H9 (cell line): ENCODE measurements around the gene MEN1. TPM values are rescaled to one million over a fixed set of nuclear protein-coding genes. Genes with fewer than 3 reads are reported as not detected.
A peak's percentile ranks its signal among the peaks of the same experiment; 100 is the strongest.

Experiments
- DNase-seq: peaks from one replicate; pipeline ENCODE4 v3.0.0-alpha.2; 2017
- H2AFZ ChIP-seq: one replicate; pipeline ENCODE4 v1.6.1; 2013; ENCODE audit warnings: mild to moderate bottlenecking, low read length, control low read depth, moderate library complexity
- H2AK5ac ChIP-seq: 2 replicates; pipeline ENCODE4 v1.6.1; 2013; ENCODE audit warnings: low read length, control low read depth, mixed read lengths; ENCODE audit not compliant: insufficient read length
- H2BK120ac ChIP-seq: one replicate; pipeline ENCODE4 v1.6.1; 2013; ENCODE audit warnings: low read depth, mild to moderate bottlenecking, low read length, control low read depth, inconsistent platforms; ENCODE audit not compliant: poor library complexity, severe bottlenecking
- H2BK12ac ChIP-seq: 2 replicates; pipeline ENCODE4 v1.6.1; 2013; ENCODE audit warnings: low read length, control low read depth, mixed read lengths, low read depth; ENCODE audit not compliant: insufficient read length
- H2BK15ac ChIP-seq: 2 replicates; pipeline ENCODE4 v1.6.1; 2013; ENCODE audit warnings: low read depth, low read length, control low read depth
- H2BK20ac ChIP-seq: one replicate; pipeline ENCODE4 v1.6.1; 2013; ENCODE audit warnings: low read depth, mild to moderate bottlenecking, low read length, control low read depth, inconsistent platforms; ENCODE audit not compliant: poor library complexity, severe bottlenecking
- H2BK5ac ChIP-seq: 2 replicates; pipeline ENCODE4 v1.6.1; 2013; ENCODE audit warnings: low read length, control low read depth, mixed read lengths; ENCODE audit not compliant: insufficient read length
- H3K14ac ChIP-seq: 2 replicates; pipeline ENCODE4 v1.6.1; 2013; ENCODE audit warnings: low read length, control low read depth; ENCODE audit not compliant: insufficient read depth
- H3K18ac ChIP-seq: 2 replicates; pipeline ENCODE4 v1.6.1; 2013; ENCODE audit warnings: low read depth, mild to moderate bottlenecking, mixed read lengths, low read length, control low read depth; ENCODE audit not compliant: insufficient read length
- H3K23ac ChIP-seq: 2 replicates; pipeline ENCODE4 v1.6.1; 2013; ENCODE audit warnings: low read length, control low read depth, mixed read lengths, low read depth; ENCODE audit not compliant: insufficient read length
- H3K23me2 ChIP-seq: 2 replicates; pipeline ENCODE4 v1.6.1; 2013; ENCODE audit warnings: low read depth, mild to moderate bottlenecking, mixed read lengths, low read length, control low read depth; ENCODE audit not compliant: insufficient read length, poor library complexity, severe bottlenecking
- H3K27ac ChIP-seq: 2 replicates; pipeline ENCODE4 v1.5.1; 2013; ENCODE audit warnings: low read length, control low read depth, mixed read lengths, low read depth; ENCODE audit not compliant: insufficient read length
- H3K27me3 ChIP-seq: 2 replicates; pipeline ENCODE4 v1.6.1; 2013; ENCODE audit warnings: low read length, control low read depth, inconsistent platforms; ENCODE audit not compliant: insufficient read depth
- H3K4ac ChIP-seq: 2 replicates; pipeline ENCODE4 v1.6.1; 2013; ENCODE audit warnings: low read depth, mild to moderate bottlenecking, control low read depth, inconsistent platforms, low read length, moderate library complexity
- H3K4me1 ChIP-seq: 2 replicates; pipeline ENCODE4 v1.6.1; 2013; ENCODE audit warnings: low read length, control low read depth, inconsistent platforms; ENCODE audit not compliant: insufficient read depth
- H3K4me2 ChIP-seq: 2 replicates; pipeline ENCODE4 v1.6.1; 2013; ENCODE audit warnings: low read length, control low read depth, mixed read lengths; ENCODE audit not compliant: insufficient read length, insufficient read depth
- H3K56ac ChIP-seq: 2 replicates; pipeline ENCODE4 v1.6.1; 2013; ENCODE audit warnings: low read depth, mild to moderate bottlenecking, mixed read lengths, low read length, control low read depth; ENCODE audit not compliant: insufficient read length
- H3K79me1 ChIP-seq: 2 replicates; pipeline ENCODE4 v1.6.1; 2013; ENCODE audit warnings: low read depth, mild to moderate bottlenecking, moderate library complexity, low read length, control low read depth, inconsistent platforms; ENCODE audit not compliant: insufficient read depth, poor library complexity, severe bottlenecking
- H3K79me2 ChIP-seq: 2 replicates; pipeline ENCODE4 v1.6.1; 2013; ENCODE audit warnings: low read length, control low read depth, inconsistent platforms; ENCODE audit not compliant: insufficient read depth
- H3K9ac ChIP-seq: 2 replicates; pipeline ENCODE4 v1.6.1; 2013; ENCODE audit warnings: low read length, control low read depth, mixed read lengths; ENCODE audit not compliant: insufficient read length; ENCODE audit errors: extremely low read depth
- H3K9me3 ChIP-seq: one replicate; pipeline ENCODE4 v1.6.1; 2013; ENCODE audit warnings: low read depth, low read length, inconsistent platforms; ENCODE audit not compliant: control insufficient read depth
- H3T11ph ChIP-seq: one replicate; pipeline ENCODE4 v1.6.1; 2013; ENCODE audit warnings: mild to moderate bottlenecking, low read length, control low read depth, inconsistent platforms
- H4K20me1 ChIP-seq: one replicate; pipeline ENCODE4 v1.6.1; 2013; ENCODE audit not compliant: control insufficient read depth, insufficient read length, insufficient read depth
- H4K5ac ChIP-seq: 2 replicates; pipeline ENCODE4 v1.6.1; 2013; ENCODE audit warnings: low read depth, mild to moderate bottlenecking, mixed read lengths, low read length, control low read depth; ENCODE audit not compliant: insufficient read length
- H4K8ac ChIP-seq: replicated peaks from 2 replicates; pipeline ENCODE4 v1.6.1; 2013; ENCODE audit warnings: low read length, control low read depth, mixed read lengths, low read depth; ENCODE audit not compliant: insufficient read length
- H4K91ac ChIP-seq: 2 replicates; pipeline ENCODE4 v1.6.1; 2013; ENCODE audit warnings: low read depth, mild to moderate bottlenecking, moderate library complexity, mixed read lengths, low read length, control low read depth; ENCODE audit not compliant: insufficient read length
- H3K27ac Mint-ChIP-seq, 3 experiments: 2 replicates in 2 of 3; 3 replicates in 1 of 3; pipeline ENCODE4 v1.8.0; 2020 to 2021; ENCODE audit warnings: mixed read lengths in 3 of 3, mild to moderate bottlenecking in 1 of 3, moderate library complexity in 1 of 3
- H3K27me3 Mint-ChIP-seq: 2 replicates; pipeline ENCODE4 v1.8.0; 2021; ENCODE audit warnings: low read depth, mild to moderate bottlenecking, moderate library complexity, mixed read lengths
- H3K36me3 Mint-ChIP-seq, 3 experiments: 2 replicates in 2 of 3; 3 replicates in 1 of 3; pipeline ENCODE4 v1.8.0; 2020 to 2021; ENCODE audit warnings: low read depth in 3 of 3, mixed read lengths in 3 of 3; ENCODE audit not compliant: insufficient read depth in 1 of 3
- H3K4me1 Mint-ChIP-seq, 2 experiments: 2 replicates each; pipeline ENCODE4 v1.8.0; 2020; ENCODE audit warnings: mixed read lengths in 2 of 2
- H3K4me3 Mint-ChIP-seq, 2 experiments: 2 replicates in 1 of 2; 3 replicates in 1 of 2; pipeline ENCODE4 v1.8.0; 2020 to 2021; ENCODE audit warnings: mild to moderate bottlenecking in 2 of 2, mixed read lengths in 2 of 2, moderate library complexity in 1 of 2
- H3K9me3 Mint-ChIP-seq, 2 experiments: 2 replicates in 1 of 2; 3 replicates in 1 of 2; pipeline ENCODE4 v1.8.0; 2020; ENCODE audit warnings: mild to moderate bottlenecking in 2 of 2, mixed read lengths in 2 of 2, moderate library complexity in 1 of 2
- CTCF ChIP-seq: fragments of 200-600 bp; sonication (generic); conservative IDR thresholded peaks from 3 replicates; pipeline ENCODE4 v1.8.0; 2021; ENCODE audit warnings: antibody characterized with exemption, mild to moderate bottlenecking
- WGBS: extraction: QIAGEN DNeasy Blood & Tissue Kit; methylation state at CpG from one replicate; pipeline ENCODE4 v1.1.7; 2013; ENCODE audit warnings: missing lambda C conversion rate, low lambda C conversion rate, mixed read lengths; ENCODE audit not compliant: insufficient read length; ENCODE audit errors: extremely low coverage; 5-methylcytosine and 5-hydroxymethylcytosine counted together
- total RNA-seq: library from RNA; stranded (reverse); gene quantifications from 2 replicates; pipeline ENCODE4 v1.2.1, GENCODE V29; 2021

MEN1 gene
- total RNA-seq, 1 experiment from 2014 or later = 49.9 TPM

- H3K23ac ChIP-seq = no peak overlapping the region
- no peak overlapping the region for H3K9ac ChIP-seq
- no peak overlapping the region for H3K4ac ChIP-seq
- no peak overlapping the region for H2BK15ac ChIP-seq
- TF ChIP-seq CTCF = no peak
- peaks cover 3% of the 10 kb centered on the region for H3K79me1 ChIP-seq
- no peak overlapping the region for H3K18ac ChIP-seq
- H4K91ac ChIP-seq = no peak overlapping the region
- H2BK12ac ChIP-seq = no peak overlapping the region
- H3K9me3 ChIP-seq = no peaks in the 10 kb centered on the region
- H3K79me2 ChIP-seq = no peaks in the 10 kb centered on the region
- no peak overlapping the region for H3K56ac ChIP-seq
- H4K8ac ChIP-seq = no peak overlapping the region
- Mint-ChIP-seq H3K4me1 (peaks cover 58 to 71% of the 10 kb centered on the region in 2 experiments), H3K27ac (peak overlapping the region; percentile 69 to 98 (median 82); a peak in 5 of 7 replicates), H3K27me3 (no peaks in the 10 kb centered on the region), H3K36me3 (peaks cover 57 to 83% (median 76%) of the 10 kb centered on the region in 3 experiments; a peak in 6 of 7 replicates), H3K4me3 (0 out of 5 replicates have a peak overlapping the region, but pooled peaks of 1 of the 2 experiments have one; percentile 53), H3K9me3 (no peaks in the 10 kb centered on the region; a peak in 1 of 5 replicates)
- H2BK120ac ChIP-seq = no peak overlapping the region
- no peak overlapping the region for H2AK5ac ChIP-seq
- no peak overlapping the region for H3K27ac ChIP-seq
- H2BK20ac ChIP-seq = no peak overlapping the region
- no peak overlapping the region for H2BK5ac ChIP-seq
- H3K14ac ChIP-seq = no peak overlapping the region
- no peaks in the 10 kb centered on the region for H4K20me1 ChIP-seq
- no peaks in the 10 kb centered on the region for H3K23me2 ChIP-seq
- H3T11ph ChIP-seq = no peak overlapping the region
- H3K4me1 ChIP-seq = peaks cover 4% of the 10 kb centered on the region; the same call in 1 of the 2 replicates
- no peak overlapping the region for H2AFZ ChIP-seq
- peak; percentile 41 for DNase-seq
- no peaks in the 10 kb centered on the region for H3K27me3 ChIP-seq
- H3K4me2 ChIP-seq = no peak overlapping the region
- no CpG with 5 or more reads among the region's 42 CpGs for WGBS
- H4K5ac ChIP-seq = no peak overlapping the region
Observed at GRCh38 chr11:64765851-64766665, 44.3 kb downstream of the MEN1 start.
